Immature natural killer cell (primary cell): ENCODE results near the gene TENT4A. TPM values are rescaled to one million over a fixed set of nuclear protein-coding genes. Genes with fewer than 3 reads are reported as not detected.

Experiments
- DNase-seq, 3 donors: peaks; one replicate each; pipeline ENCODE4 v3.0.0; 2022; ENCODE audit warnings: mixed read lengths in 1 of 3
- H3K27ac Mint-ChIP-seq, 6 donors: one replicate each; pipeline ENCODE4 v1.8.0; 2020; ENCODE audit warnings: mixed read lengths in 6 of 6, mild to moderate bottlenecking in 5 of 6, inconsistent platforms in 4 of 6, moderate library complexity in 3 of 6
- H3K27me3 Mint-ChIP-seq, 3 donors: one replicate each; pipeline ENCODE4 v1.8.0; 2020 to 2021; ENCODE audit warnings: low read depth in 3 of 3, mild to moderate bottlenecking in 3 of 3, mixed read lengths in 3 of 3, moderate library complexity in 3 of 3, inconsistent platforms in 1 of 3
- H3K36me3 Mint-ChIP-seq, 3 donors: one replicate each; pipeline ENCODE4 v1.8.0; 2020; ENCODE audit warnings: mixed read lengths in 3 of 3, inconsistent platforms in 2 of 3, mild to moderate bottlenecking in 2 of 3
- H3K4me1 Mint-ChIP-seq, 2 donors: one replicate each; pipeline ENCODE4 v1.8.0; 2020; ENCODE audit warnings: inconsistent platforms in 2 of 2, mild to moderate bottlenecking in 2 of 2, mixed read lengths in 2 of 2, moderate library complexity in 1 of 2
- H3K4me3 Mint-ChIP-seq, 5 donors: one replicate each; pipeline ENCODE4 v1.8.0; 2020; ENCODE audit warnings: mild to moderate bottlenecking in 5 of 5, mixed read lengths in 5 of 5, inconsistent platforms in 3 of 5, moderate library complexity in 3 of 5
- H3K9me3 Mint-ChIP-seq, 6 donors: one replicate each; pipeline ENCODE4 v1.8.0; 2020; ENCODE audit warnings: mild to moderate bottlenecking in 6 of 6, mixed read lengths in 6 of 6, inconsistent platforms in 4 of 6, moderate library complexity in 3 of 6
- polyA plus RNA-seq, 3 donors: library from polyadenylated mRNA; unstranded; fragments of 300-500 nt; fragmentation: Illumina TruSeq; gene quantifications; one replicate each; pipeline ENCODE4 v1.2.3, GENCODE V29; 2021

The TENT4A gene
- polyA plus RNA-seq, 3 donors from 2014 or later, result 0.05 to 1.6 (median 0.84) TPM

- Mint-ChIP-seq H3K4me1 (peaks cover 23 to 45% of the 10 kb centered on the region in 2 donors), H3K4me3 (peak overlapping the region; percentile 5 to 63 (median 18)), H3K27ac (peak overlapping the region in 5 of 6 donors; percentile 9 to 68 (median 51)), H3K9me3 (no peaks in the 10 kb centered on the region), H3K36me3 (no peaks in the 10 kb centered on the region), H3K27me3 (peaks cover 1 to 2% (median 1%) of the 10 kb centered on the region in 3 donors)
- DNase-seq, result no peak
Observed at GRCh38 chr5:6785161-6785860, 72.1 kb downstream of the TENT4A start.

- DNase-seq, result peak in 1 of 3 donors; percentile 9
- H3K4me3 Mint-ChIP-seq, result peak overlapping the region; percentile 5 to 63 (median 18)
- no peaks in the 10 kb centered on the region for H3K9me3 Mint-ChIP-seq
- no peaks in the 10 kb centered on the region for H3K36me3 Mint-ChIP-seq
- H3K27me3 Mint-ChIP-seq, result peaks cover 1 to 2% (median 1%) of the 10 kb centered on the region in 3 donors
- H3K27ac Mint-ChIP-seq, result peak overlapping the region in 5 of 6 donors; percentile 9 to 68 (median 51)
- H3K4me1 Mint-ChIP-seq, result peaks cover 23 to 45% of the 10 kb centered on the region in 2 donors
Observed at GRCh38 chr5:6785861-6786180, 72.6 kb downstream of the TENT4A start.

DNA sequence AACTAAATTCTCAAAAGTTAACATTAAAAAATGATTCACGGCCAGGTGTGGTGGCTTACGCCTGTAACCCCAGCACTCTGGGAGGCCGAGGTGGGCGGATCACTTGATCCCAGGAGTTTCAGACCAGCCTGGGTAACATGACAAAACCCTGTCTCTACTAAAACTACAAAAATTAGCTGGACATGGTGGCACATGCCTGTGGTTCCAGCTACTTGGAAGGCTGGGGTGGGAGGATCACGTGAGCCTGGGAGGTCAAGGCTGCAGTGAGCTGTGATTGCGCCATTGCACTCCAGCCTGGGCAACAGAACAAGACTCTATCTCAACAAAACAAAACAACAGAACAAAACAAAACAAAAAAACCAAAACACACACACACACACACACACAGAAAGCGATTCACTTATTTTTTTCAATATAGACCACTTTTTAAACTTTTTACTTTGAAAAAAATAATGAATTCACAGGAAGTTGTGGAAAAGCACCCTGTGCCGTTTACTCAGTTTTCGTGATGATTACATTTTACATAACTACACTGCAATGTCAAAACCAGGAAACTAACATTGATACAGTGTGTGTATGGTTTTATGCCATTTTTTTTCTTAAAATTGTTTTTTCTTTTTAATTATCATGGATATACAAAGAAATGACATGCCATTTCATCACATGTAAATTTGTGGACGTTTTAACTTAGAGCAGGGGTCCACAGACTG is 73.7 kb downstream of the TENT4A start:
- Mint-ChIP-seq H3K27ac (peak overlapping the region in 5 of 6 donors; percentile 12 to 73 (median 53)), H3K4me3 (peak overlapping the region; percentile 6 to 63 (median 23)), H3K27me3 (peaks cover 1 to 5% (median 4%) of the 10 kb centered on the region in 3 donors), H3K9me3 (no peaks in the 10 kb centered on the region), H3K4me1 (peaks cover 23 to 45% of the 10 kb centered on the region in 2 donors), H3K36me3 (no peaks in the 10 kb centered on the region)
- no peak for DNase-seq

DNA sequence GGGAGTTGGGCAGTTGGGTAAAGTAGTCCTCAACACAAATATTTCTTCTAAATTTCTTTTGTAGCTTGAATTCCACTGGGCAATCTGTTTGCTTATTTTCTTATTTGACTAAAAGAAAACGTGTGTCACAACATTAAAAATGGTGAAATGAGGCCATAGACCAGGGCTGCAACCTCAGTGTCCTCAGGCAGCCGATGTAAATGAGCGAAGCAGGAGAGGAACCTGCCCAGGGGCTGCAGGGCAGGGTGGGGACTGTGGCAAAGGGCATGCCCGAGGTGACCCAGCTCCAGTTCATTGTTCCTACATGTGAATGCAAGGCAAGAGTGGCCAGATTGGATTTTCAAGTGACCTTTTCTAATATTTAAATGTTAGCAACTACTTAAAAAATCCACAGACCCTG is 74.7 kb downstream of the TENT4A start:
- H3K36me3 Mint-ChIP-seq, result no peaks in the 10 kb centered on the region
- H3K27ac Mint-ChIP-seq, result no peak overlapping the region
- H3K4me3 Mint-ChIP-seq, result no peak overlapping the region
- H3K27me3 Mint-ChIP-seq, result peaks cover 1 to 5% (median 4%) of the 10 kb centered on the region in 3 donors
- H3K9me3 Mint-ChIP-seq, result no peaks in the 10 kb centered on the region
- no peak for DNase-seq
- H3K4me1 Mint-ChIP-seq, result peaks cover 23 to 46% of the 10 kb centered on the region in 2 donors

DNA sequence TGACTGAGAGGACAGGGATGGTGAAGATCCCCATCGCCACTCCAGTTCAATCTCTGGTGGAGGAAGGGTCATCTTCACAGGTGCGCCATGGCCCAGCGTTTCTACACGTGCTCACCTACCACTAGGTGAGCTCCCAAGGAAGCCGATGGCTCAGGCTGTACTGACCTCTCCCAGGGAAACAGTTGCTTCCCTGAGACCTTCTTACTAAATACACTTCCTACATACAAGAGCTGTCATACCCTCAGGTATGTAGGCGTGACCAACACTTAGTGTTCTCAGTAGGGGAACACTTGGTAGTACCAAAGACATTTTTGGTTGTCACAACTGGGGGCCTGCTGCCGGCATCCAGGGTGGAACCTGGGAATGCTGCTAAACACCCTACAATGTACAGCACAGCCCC is 75.2 kb downstream of the TENT4A start:
- no peaks in the 10 kb centered on the region for H3K9me3 Mint-ChIP-seq
- no peak overlapping the region for H3K4me3 Mint-ChIP-seq
- no peak overlapping the region for H3K27ac Mint-ChIP-seq
- peaks cover 25 to 51% of the 10 kb centered on the region in 2 donors for H3K4me1 Mint-ChIP-seq
- no peak for DNase-seq
- H3K27me3 Mint-ChIP-seq, result peaks cover 5% of the 10 kb centered on the region in 3 donors
- H3K36me3 Mint-ChIP-seq, result no peaks in the 10 kb centered on the region

DNA sequence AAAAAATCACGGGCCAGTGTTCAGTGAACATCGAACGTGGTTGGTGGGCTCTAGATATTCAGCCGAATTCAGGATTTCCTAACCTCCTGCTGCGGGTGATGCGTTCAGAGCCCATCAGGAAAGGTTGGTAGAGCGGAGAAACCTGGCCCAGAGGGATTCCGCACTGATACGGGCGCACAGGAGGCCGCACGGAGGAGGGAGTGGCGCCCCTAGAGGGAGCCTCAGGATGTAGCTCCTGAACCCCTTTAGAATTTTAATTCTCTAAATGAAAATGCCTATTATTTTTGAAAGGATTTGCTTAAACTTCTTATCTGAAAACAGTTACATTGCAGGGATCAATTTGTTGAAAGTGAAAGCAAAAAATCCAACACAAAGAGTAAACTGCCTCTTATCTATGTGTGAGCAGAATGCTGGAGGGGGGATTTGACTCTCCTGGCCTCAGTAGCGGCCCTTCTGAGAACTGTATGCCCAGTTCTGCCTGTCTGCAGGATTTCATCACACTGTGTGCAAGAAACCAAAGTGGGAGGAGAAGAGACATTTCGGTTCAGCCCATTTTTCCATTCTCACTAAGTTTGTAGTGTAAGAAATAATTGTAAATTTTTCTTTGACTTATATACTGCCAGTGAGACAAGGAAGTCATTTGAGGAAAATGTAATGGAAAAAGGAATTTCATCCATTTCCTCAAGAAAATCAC is 75.9 kb downstream of the TENT4A start:
- Mint-ChIP-seq H3K4me3 (peak overlapping the region in 1 of 5 donors; percentile 48), H3K27ac (peak overlapping the region in 1 of 6 donors; percentile 20), H3K27me3 (peaks cover 5 to 6% (median 5%) of the 10 kb centered on the region in 3 donors), H3K4me1 (peaks cover 25 to 49% of the 10 kb centered on the region in 2 donors), H3K9me3 (no peaks in the 10 kb centered on the region), H3K36me3 (no peaks in the 10 kb centered on the region)
- no peak for DNase-seq

GRCh38 chr5:6790346-6790865 is 77.2 kb downstream of the TENT4A start:
- DNase-seq, result no peak
- peaks cover 20 to 36% of the 10 kb centered on the region in 2 donors for H3K4me1 Mint-ChIP-seq
- peaks cover 5 to 7% (median 6%) of the 10 kb centered on the region in 3 donors for H3K27me3 Mint-ChIP-seq
- H3K4me3 Mint-ChIP-seq, result no peak overlapping the region
- H3K27ac Mint-ChIP-seq, result no peak overlapping the region
- no peaks in the 10 kb centered on the region for H3K9me3 Mint-ChIP-seq
- H3K36me3 Mint-ChIP-seq, result no peaks in the 10 kb centered on the region

GRCh38 chr5:6791031-6791430 is 77.8 kb downstream of the TENT4A start:
- Mint-ChIP-seq H3K27ac (no peak overlapping the region), H3K27me3 (peaks cover 3 to 6% (median 5%) of the 10 kb centered on the region in 3 donors), H3K9me3 (no peaks in the 10 kb centered on the region), H3K36me3 (no peaks in the 10 kb centered on the region), H3K4me1 (peaks cover 13 to 29% of the 10 kb centered on the region in 2 donors), H3K4me3 (no peak overlapping the region)
- no peak for DNase-seq

GRCh38 chr5:6792376-6792775 is 79.1 kb downstream of the TENT4A start:
- Mint-ChIP-seq H3K9me3 (no peaks in the 10 kb centered on the region), H3K4me3 (no peak overlapping the region), H3K27ac (no peak overlapping the region), H3K27me3 (peaks cover 3 to 8% (median 6%) of the 10 kb centered on the region in 3 donors), H3K36me3 (no peaks in the 10 kb centered on the region), H3K4me1 (peaks cover 2 to 16% of the 10 kb centered on the region in 2 donors)
- no peak for DNase-seq

DNA sequence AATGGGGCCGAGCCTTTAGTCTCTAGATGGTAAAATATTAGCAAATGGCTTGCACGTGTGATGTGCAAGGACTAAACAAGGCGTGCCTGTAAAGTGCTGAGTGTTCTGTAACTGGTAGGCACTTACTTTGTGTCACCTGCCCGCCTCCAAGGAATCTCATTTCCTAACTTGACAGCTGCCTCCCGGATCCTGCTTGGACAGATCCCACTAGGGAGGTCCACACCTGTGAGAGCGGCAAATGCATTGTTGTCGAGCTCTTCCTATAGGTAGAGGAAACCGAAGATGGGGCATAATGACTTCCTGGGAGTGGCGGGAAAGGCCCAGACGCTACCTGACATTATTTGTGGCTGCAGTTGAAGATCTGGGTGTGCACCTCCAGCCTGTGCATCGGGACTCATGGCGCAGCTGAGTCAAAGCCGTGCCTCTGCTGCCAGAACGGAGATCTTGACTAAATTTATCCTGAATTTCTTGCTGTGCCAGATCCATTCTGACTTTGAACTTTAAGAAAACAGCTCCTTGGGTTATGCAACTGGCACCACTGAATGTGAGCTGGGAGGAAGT is 79.8 kb downstream of the TENT4A start:
- Mint-ChIP-seq H3K27ac (no peak overlapping the region), H3K4me3 (no peak overlapping the region), H3K4me1 (peaks cover 2 to 14% of the 10 kb centered on the region in 2 donors), H3K36me3 (no peaks in the 10 kb centered on the region), H3K27me3 (peaks cover 3 to 8% (median 6%) of the 10 kb centered on the region in 3 donors), H3K9me3 (no peaks in the 10 kb centered on the region)
- no peak for DNase-seq

DNA sequence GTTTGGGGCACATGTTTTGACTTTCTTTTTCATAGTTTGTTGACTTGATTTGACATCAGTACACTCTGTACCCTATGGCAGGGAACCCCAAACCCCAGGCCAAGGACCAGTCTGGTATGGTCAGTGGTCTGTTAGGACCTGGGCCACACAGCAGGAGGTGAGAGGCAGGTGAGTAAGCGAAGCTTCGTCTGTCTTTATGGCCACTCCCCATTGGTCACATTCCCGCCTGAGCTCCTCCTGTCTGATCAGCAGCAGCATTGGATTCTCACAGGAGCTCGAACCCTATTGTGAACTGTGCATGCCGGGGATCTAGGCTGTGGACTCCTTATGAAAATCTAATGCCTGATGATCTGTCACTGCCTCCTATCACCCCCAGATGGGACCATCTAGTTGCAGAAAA is 88.0 kb downstream of the TENT4A start:
- Mint-ChIP-seq H3K27me3 (peaks cover 4 to 7% (median 5%) of the 10 kb centered on the region in 3 donors), H3K36me3 (no peaks in the 10 kb centered on the region)

GRCh38 chr5:6803981-6804550 is 90.8 kb downstream of the TENT4A start:
- Mint-ChIP-seq H3K27ac (no peak overlapping the region), H3K9me3 (peaks cover 0 to 13% (median 8%) of the 10 kb centered on the region in 6 donors), H3K4me3 (no peak overlapping the region), H3K27me3 (peaks cover 2 to 9% (median 6%) of the 10 kb centered on the region in 3 donors), H3K36me3 (peaks cover 0 to 4% (median 3%) of the 10 kb centered on the region in 3 donors), H3K4me1 (no peaks in the 10 kb centered on the region)
- no peak for DNase-seq

More for the DNA sequence above, 88.0 kb downstream of the TENT4A start:
- Mint-ChIP-seq H3K9me3 (peaks cover 0 to 2% (median 0%) of the 10 kb centered on the region in 6 donors), H3K4me1 (no peaks in the 10 kb centered on the region), H3K4me3 (no peak overlapping the region), H3K27ac (no peak overlapping the region)
- DNase-seq, result no peak
